ENCODE data around the gene SENP7.

SENP7 gene

DNA sequence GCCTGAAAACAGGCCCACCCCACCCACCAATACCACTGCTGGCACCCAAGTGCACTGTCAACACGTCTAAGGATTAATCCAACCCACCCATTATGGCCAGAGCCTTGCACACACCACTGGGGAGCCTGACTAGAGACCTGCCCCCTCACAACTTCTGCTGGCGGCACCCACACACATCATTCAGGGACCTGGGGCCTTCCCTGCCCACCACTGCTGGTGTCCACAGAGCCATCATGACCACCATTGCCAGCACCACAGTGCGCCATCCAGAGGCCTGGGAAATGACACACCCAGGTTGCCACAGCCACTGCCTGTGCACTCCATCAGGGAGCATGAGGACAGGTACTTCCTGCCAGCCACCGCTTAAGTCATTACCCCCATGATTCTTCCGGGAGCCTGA is 125.7 kb downstream of the SENP7 start:
- TF ChIP-seq, protein P1, sequence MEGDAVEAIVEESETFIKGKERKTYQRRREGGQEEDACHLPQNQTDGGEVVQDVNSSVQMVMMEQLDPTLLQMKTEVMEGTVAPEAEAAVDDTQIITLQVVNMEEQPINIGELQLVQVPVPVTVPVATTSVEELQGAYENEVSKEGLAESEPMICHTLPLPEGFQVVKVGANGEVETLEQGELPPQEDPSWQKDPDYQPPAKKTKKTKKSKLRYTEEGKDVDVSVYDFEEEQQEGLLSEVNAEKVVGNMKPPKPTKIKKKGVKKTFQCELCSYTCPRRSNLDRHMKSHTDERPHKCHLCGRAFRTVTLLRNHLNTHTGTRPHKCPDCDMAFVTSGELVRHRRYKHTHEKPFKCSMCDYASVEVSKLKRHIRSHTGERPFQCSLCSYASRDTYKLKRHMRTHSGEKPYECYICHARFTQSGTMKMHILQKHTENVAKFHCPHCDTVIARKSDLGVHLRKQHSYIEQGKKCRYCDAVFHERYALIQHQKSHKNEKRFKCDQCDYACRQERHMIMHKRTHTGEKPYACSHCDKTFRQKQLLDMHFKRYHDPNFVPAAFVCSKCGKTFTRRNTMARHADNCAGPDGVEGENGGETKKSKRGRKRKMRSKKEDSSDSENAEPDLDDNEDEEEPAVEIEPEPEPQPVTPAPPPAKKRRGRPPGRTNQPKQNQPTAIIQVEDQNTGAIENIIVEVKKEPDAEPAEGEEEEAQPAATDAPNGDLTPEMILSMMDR (IDR thresholded peaks at IDR 0.05): no peak

DNA sequence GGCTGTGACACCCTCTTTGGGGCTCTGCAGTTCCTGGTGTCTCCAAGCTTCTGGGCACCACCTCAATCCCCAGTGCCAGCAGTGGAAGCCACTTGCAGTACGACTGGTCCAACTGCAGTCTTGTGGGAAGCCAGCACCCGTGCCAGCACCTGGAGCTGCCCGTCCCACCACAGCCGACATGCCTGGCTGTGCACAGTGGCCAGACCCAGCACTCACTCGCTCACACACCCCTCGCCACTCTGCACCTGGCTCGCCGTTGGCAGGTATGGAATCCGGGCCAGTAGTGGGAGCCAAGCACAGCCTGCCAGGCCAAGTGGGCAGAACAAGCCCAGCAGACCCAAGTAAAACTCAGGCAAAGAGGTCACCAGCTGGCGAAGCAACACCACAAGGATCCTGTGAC is 128.6 kb downstream of the SENP7 start:
- TF ChIP-seq, protein P1 (IDR thresholded peaks at IDR 0.05): no peak

DNA sequence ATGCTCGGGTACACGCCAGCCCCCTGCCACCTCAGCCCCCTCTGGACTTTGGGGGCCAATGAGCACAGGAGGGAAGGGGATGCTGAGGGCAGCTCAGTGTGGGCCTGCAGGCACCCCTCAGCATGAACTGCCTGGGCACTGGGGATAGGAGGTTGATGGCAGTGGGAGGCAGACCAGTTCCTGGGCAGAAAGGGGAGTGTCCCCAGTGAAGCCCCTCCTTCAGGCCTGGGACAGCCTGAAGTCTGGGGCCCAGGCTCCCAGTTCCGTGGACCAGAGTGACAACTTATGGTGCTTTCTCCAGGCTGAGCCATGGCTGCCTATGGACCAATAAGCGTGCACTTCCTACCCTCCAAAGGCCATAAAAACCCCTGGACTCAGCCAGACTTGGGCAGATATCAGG is 129.4 kb downstream of the SENP7 start:
- TF ChIP-seq, protein P1 (IDR thresholded peaks at IDR 0.05): no peak

DNA sequence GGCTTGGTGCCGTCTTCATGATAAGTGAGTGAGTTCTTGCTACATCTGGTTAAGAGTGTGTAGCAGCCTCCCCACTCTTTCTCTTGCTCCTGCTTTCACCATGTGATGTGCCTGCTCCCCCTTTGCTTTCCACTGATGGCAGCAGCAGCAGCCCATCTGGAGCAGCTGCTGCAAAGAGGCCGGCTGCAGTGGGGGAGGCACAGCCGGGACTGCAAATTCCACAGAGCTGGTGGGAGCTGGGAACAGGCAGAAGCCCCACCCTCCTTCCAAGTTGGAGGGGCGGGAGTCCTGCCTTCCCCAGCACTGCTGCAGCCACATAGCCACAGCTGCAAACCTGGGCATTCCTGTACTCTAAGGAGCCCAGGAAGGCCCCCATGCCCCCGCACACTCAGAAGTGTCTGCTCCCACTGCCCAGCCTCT is 129.8 kb downstream of the SENP7 start:
- TF ChIP-seq, protein P1 (IDR thresholded peaks at IDR 0.05): no peak

DNA sequence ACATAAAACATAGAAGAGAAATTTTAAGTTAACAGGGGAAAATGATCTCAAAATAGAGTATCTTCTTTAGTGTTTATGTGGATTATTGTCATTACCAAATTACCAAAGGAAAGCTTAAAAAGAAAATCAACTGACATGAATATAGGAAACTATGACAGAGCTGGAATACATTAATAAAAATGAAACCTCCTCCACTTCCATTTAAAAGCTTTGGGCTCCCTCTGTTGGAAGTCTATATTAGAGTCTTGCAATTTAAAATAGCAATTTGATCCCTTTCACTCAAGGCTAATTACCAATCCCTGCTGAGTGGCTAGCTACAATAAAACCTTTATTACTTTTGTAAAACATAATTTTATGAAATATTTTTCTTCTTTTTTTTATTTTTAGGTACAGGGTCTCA is 131.2 kb downstream of the SENP7 start:
- TF ChIP-seq, protein P1 (IDR thresholded peaks at IDR 0.05): peak; percentile 60

DNA sequence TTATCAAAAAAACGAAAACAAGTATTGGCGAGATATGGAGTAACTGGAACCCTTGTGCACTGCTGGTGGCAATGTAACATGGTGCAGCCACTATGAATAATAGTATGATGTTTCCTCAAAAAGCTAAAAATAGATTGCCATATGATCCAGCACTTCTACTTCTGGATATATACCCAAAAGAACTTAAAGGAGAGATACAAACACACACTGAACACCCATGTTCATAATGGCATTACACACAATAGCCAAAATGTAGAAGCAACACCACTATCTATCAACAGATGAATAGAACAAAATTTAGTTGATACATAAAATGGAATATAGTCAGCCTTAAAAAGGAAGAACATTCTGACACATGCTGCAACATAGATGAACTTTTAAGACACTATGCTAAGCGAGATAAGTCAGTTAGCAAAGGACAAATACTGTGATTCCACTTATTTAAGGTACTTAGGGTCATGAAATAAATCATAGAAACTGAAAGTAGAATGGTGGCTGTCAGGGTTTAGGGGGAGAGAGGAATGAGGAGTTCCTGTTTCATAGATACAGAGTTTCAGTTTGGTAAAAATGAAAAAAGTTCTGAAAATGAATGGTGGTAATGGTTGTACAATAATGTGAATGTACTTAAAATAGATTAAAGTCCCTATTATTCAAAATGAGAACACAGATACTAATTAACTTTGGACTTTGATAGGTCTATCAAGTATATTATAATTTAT is 133.2 kb downstream of the SENP7 start:
- TF ChIP-seq, protein P1 (IDR thresholded peaks at IDR 0.05): no peak

DNA sequence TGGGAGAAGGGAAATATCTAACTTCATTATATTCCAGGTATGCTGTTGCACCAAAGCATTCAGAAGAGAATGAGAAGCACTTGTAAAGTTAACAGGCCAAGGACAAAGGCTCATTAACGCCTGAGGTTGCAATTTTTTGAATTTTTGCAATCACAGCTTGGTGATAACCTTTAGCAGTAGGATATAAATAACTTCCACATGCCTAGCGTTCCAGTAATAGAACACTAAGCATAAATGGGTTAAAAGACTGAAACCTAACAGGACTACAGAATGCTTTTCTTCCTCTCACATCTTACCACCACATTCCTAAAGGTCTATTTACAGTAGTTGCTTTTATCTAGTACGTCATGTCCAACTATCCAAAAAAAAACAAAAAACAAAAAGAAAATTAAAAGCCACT is 135.2 kb downstream of the SENP7 start:
- TF ChIP-seq, protein P1 (IDR thresholded peaks at IDR 0.05): no peak

DNA sequence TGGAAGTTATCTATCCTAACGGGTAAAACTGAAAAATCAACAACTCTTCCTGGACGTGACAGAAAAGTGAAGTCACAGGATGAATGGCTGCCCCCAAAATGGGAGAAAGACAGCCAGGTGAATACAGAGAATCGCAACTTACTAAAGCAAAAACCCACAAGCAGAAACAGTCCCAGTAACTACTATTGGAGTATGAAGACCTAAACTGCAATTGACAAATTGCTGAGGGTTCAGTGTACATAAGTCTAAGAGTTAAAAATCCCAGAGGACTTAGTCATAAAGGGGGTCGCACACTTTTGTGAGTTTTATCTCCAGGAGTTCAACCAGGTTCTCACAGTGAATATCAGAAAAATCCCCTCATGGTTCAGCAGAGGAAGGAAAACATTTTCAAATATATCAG is 135.8 kb downstream of the SENP7 start:
- TF ChIP-seq, protein P1 (IDR thresholded peaks at IDR 0.05): no peak
